HCT116 (cell line): ENCODE data around the gene NUDT9.

ENCODE experiments used
- CTCF ChIP-seq, 3 experiments: fragments of 200-600 bp in 1 of 3; sonication (generic) in 1 of 3; IDR thresholded peaks in 2 of 3; conservative IDR thresholded peaks in 1 of 3; 2 replicates each; pipeline ENCODE4 v1.5.1; 2012 to 2017; ENCODE audit warnings: low read depth in 2 of 3, low read length in 2 of 3, antibody characterized with exemption in 1 of 3, borderline replicate concordance in 1 of 3, control low read depth in 1 of 3, mild to moderate bottlenecking in 1 of 3, mixed read lengths in 1 of 3, mixed run types in 1 of 3, moderate library complexity in 1 of 3; ENCODE audit not compliant: insufficient read depth in 1 of 3
- EGR1 ChIP-seq: IDR thresholded peaks from 2 replicates; pipeline ENCODE4 v1.6.1; 2012; ENCODE audit warnings: low read depth
- EZH2 ChIP-seq: fragments of 200-600 bp; sonication (generic); IDR thresholded peaks from 2 replicates; pipeline ENCODE4 v1.6.1; 2017; ENCODE audit warnings: antibody characterized with exemption, mixed run types
- FOSL1 ChIP-seq: IDR thresholded peaks from 2 replicates; pipeline ENCODE4 v1.6.1; 2012; ENCODE audit warnings: low read depth
- JUND ChIP-seq: IDR thresholded peaks from 2 replicates; pipeline ENCODE4 v1.6.1; 2012
- POLR2A ChIP-seq: IDR thresholded peaks from 2 replicates; pipeline ENCODE4 v1.7.0; 2011; ENCODE audit warnings: borderline replicate concordance; ENCODE audit not compliant: insufficient read depth, insufficient read length; ENCODE audit errors: extremely low read depth
- POLR2AphosphoS5 ChIP-seq: IDR thresholded peaks from 2 replicates; pipeline ENCODE4 v1.6.1; 2011; ENCODE audit warnings: mild to moderate bottlenecking, low read depth, low read length, moderate library complexity
- RAD21 ChIP-seq: IDR thresholded peaks from 2 replicates; pipeline ENCODE4 v1.6.1; 2012; ENCODE audit warnings: low read depth, mild to moderate bottlenecking
- SIN3A ChIP-seq: IDR thresholded peaks from 2 replicates; pipeline ENCODE4 v1.6.1; 2012; ENCODE audit warnings: low read depth
- SRF ChIP-seq: IDR thresholded peaks from 2 replicates; pipeline ENCODE4 v1.6.1; 2012; ENCODE audit warnings: low read depth
- ZNF274 ChIP-seq: fragments of 200-500 bp; sonication (Bioruptor generic); IDR thresholded peaks from 2 replicates; pipeline ENCODE4 v1.6.1; 2014; ENCODE audit warnings: mild to moderate bottlenecking, low read depth, low read length, inconsistent platforms
- TF ChIP-seq, protein P1 (sequence below): IDR thresholded peaks from 2 replicates; pipeline ENCODE4 v1.6.1; 2012
- TF ChIP-seq, protein P2 (sequence below): IDR thresholded peaks from 2 replicates; pipeline ENCODE4 v1.6.1; 2012; ENCODE audit warnings: low read depth

- TF ChIP-seq POLR2AphosphoS5 (no peak), CTCF (IDR thresholded peaks at IDR 0.05 in 2 of 3, conservative IDR thresholded peaks at IDR 0.05 in 1 of 3; ENCODE audit: borderline replicate concordance in 1 of 3, insufficient read depth in 1 of 3, low read depth in 2 of 3, low read length in 2 of 3) (no peak), ZNF274 (no peak), EGR1 (no peak), EZH2 (no peak), RAD21 (no peak), POLR2A (no peak), SIN3A (no peak), JUND (no peak), SRF (no peak), FOSL1 (no peak)
- TF ChIP-seq, protein P1, sequence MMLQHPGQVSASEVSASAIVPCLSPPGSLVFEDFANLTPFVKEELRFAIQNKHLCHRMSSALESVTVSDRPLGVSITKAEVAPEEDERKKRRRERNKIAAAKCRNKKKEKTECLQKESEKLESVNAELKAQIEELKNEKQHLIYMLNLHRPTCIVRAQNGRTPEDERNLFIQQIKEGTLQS, result no peak
- TF ChIP-seq, protein P2, sequence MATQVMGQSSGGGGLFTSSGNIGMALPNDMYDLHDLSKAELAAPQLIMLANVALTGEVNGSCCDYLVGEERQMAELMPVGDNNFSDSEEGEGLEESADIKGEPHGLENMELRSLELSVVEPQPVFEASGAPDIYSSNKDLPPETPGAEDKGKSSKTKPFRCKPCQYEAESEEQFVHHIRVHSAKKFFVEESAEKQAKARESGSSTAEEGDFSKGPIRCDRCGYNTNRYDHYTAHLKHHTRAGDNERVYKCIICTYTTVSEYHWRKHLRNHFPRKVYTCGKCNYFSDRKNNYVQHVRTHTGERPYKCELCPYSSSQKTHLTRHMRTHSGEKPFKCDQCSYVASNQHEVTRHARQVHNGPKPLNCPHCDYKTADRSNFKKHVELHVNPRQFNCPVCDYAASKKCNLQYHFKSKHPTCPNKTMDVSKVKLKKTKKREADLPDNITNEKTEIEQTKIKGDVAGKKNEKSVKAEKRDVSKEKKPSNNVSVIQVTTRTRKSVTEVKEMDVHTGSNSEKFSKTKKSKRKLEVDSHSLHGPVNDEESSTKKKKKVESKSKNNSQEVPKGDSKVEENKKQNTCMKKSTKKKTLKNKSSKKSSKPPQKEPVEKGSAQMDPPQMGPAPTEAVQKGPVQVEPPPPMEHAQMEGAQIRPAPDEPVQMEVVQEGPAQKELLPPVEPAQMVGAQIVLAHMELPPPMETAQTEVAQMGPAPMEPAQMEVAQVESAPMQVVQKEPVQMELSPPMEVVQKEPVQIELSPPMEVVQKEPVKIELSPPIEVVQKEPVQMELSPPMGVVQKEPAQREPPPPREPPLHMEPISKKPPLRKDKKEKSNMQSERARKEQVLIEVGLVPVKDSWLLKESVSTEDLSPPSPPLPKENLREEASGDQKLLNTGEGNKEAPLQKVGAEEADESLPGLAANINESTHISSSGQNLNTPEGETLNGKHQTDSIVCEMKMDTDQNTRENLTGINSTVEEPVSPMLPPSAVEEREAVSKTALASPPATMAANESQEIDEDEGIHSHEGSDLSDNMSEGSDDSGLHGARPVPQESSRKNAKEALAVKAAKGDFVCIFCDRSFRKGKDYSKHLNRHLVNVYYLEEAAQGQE, result no peak
Observed at GRCh38 chr4:87490664-87491369, 68.4 kb downstream of the NUDT9 start.
